Neuronal stem cell (in vitro differentiated cells): ENCODE data around the gene PIGP. TPM values are rescaled to one million over a fixed set of nuclear protein-coding genes. Genes with fewer than 3 reads are reported as not detected.

Source experiments
- DNase-seq: peaks from one replicate; pipeline ENCODE4 v3.0.0-alpha.2; 2013; ENCODE audit warnings: low spot score
- H2AFZ ChIP-seq: one replicate; pipeline ENCODE4 v1.6.1; 2013; ENCODE audit warnings: mild to moderate bottlenecking, low read length, inconsistent platforms
- H2AK5ac ChIP-seq: 2 replicates; pipeline ENCODE4 v1.6.1; 2013; ENCODE audit warnings: low read depth, mild to moderate bottlenecking, inconsistent platforms, low read length, moderate library complexity, mixed read lengths
- H2BK120ac ChIP-seq: 2 replicates; pipeline ENCODE4 v1.6.1; 2013; ENCODE audit warnings: low read depth, mild to moderate bottlenecking, inconsistent platforms, low read length, moderate library complexity, mixed read lengths
- H2BK12ac ChIP-seq: one replicate; pipeline ENCODE4 v1.6.1; 2013; ENCODE audit warnings: low read length, inconsistent platforms
- H2BK15ac ChIP-seq: 2 replicates; pipeline ENCODE4 v1.6.1; 2013; ENCODE audit warnings: mild to moderate bottlenecking, low read length, inconsistent platforms, mixed read lengths
- H2BK5ac ChIP-seq: one replicate; pipeline ENCODE4 v1.6.1; 2013; ENCODE audit warnings: inconsistent platforms, mild to moderate bottlenecking, low read length, moderate library complexity
- H3K14ac ChIP-seq: one replicate; pipeline ENCODE4 v1.6.1; 2013; ENCODE audit warnings: low read length, inconsistent platforms
- H3K18ac ChIP-seq: 2 replicates; pipeline ENCODE4 v1.6.1; 2013; ENCODE audit warnings: low read length, inconsistent platforms
- H3K23ac ChIP-seq: 2 replicates; pipeline ENCODE4 v1.6.1; 2013; ENCODE audit warnings: low read depth, mild to moderate bottlenecking, mixed read lengths, low read length, inconsistent platforms; ENCODE audit not compliant: poor library complexity
- H3K27ac ChIP-seq: replicated peaks from 3 replicates; pipeline ENCODE4 v1.5.1; 2013; ENCODE audit warnings: low read length, inconsistent platforms
- H3K27me3 ChIP-seq, 3 experiments: 2 replicates each; pipeline ENCODE4 v1.6.1; 2013; ENCODE audit warnings: low read length in 3 of 3, mild to moderate bottlenecking in 2 of 3, inconsistent platforms in 1 of 3, low read depth in 1 of 3, mixed read lengths in 1 of 3, moderate library complexity in 1 of 3; ENCODE audit not compliant: control insufficient read depth in 3 of 3, insufficient read depth in 3 of 3
- H3K36me3 ChIP-seq, 2 donors: replicated peaks in 1 of 2; 2 replicates each; pipeline ENCODE4 v1.6.1; 2013; ENCODE audit warnings: low read length in 2 of 2; ENCODE audit not compliant: control insufficient read depth in 2 of 2, insufficient read depth in 2 of 2
- H3K4ac ChIP-seq: 2 replicates; pipeline ENCODE4 v1.6.1; 2013; ENCODE audit warnings: inconsistent platforms, mild to moderate bottlenecking, low read length, moderate library complexity
- H3K4me1 ChIP-seq, 2 donors: 1 replicate in 1 of 2; 2 replicates in 1 of 2; pipeline ENCODE4 v1.6.1; 2013; ENCODE audit warnings: low read length in 2 of 2, low read depth in 1 of 2; ENCODE audit not compliant: control insufficient read depth in 2 of 2, insufficient read depth in 1 of 2
- H3K4me2 ChIP-seq: one replicate; pipeline ENCODE4 v1.6.1; 2013; ENCODE audit warnings: mild to moderate bottlenecking, low read length, inconsistent platforms; ENCODE audit not compliant: insufficient read depth, poor library complexity, severe bottlenecking
- H3K4me3 ChIP-seq, 2 donors: 2 replicates each; pipeline ENCODE4 v1.5.1; 2013; ENCODE audit warnings: low read length in 2 of 2, mild to moderate bottlenecking in 2 of 2, inconsistent platforms in 1 of 2, moderate library complexity in 1 of 2
- H3K79me1 ChIP-seq: one replicate; pipeline ENCODE4 v1.6.1; 2013; ENCODE audit warnings: low read depth, mild to moderate bottlenecking, inconsistent platforms, low read length, moderate library complexity
- H3K9ac ChIP-seq: one replicate; pipeline ENCODE4 v1.6.1; 2013; ENCODE audit warnings: mild to moderate bottlenecking, low read depth, low read length, inconsistent platforms; ENCODE audit not compliant: poor library complexity
- H3K9me3 ChIP-seq, 2 donors: replicated peaks in 1 of 2; 2 replicates each; pipeline versions ENCODE3 to v1.6.1; 2013; ENCODE audit warnings: low read length in 2 of 2, mild to moderate bottlenecking in 2 of 2, inconsistent platforms in 1 of 2, low read depth in 1 of 2, mixed read lengths in 1 of 2, moderate library complexity in 1 of 2; ENCODE audit not compliant: control insufficient read depth in 2 of 2, insufficient read depth in 1 of 2
- H4K8ac ChIP-seq: one replicate; pipeline ENCODE4 v1.6.1; 2013; ENCODE audit warnings: low read depth, mild to moderate bottlenecking, inconsistent platforms, low read length, moderate library complexity
- H4K91ac ChIP-seq: one replicate; pipeline ENCODE4 v1.6.1; 2013; ENCODE audit warnings: low read length, low read depth, mild to moderate bottlenecking, inconsistent platforms; ENCODE audit not compliant: poor library complexity
- WGBS, 2 donors: extraction: QIAGEN DNeasy Blood & Tissue Kit; methylation state at CpG; one replicate each; pipeline ENCODE4 v1.1.7; 2013; ENCODE audit warnings: missing lambda C conversion rate in 2 of 2, mixed read lengths in 1 of 2; ENCODE audit not compliant: insufficient read length in 2 of 2, insufficient replicate concordance in 1 of 2; ENCODE audit errors: extremely low coverage in 2 of 2; 5-methylcytosine and 5-hydroxymethylcytosine counted together
- polyA plus RNA-seq, 2 experiments: library from polyadenylated mRNA; stranded (reverse); fragments of 200-250 nt; gene quantifications; one replicate each; pipeline ENCODE4 v1.2.3, GENCODE V29; 2013

PIGP gene
- 32.1 TPM for polyA plus RNA-seq (2013, experiment 1 of 2)
- 31.9 TPM for polyA plus RNA-seq (2013, experiment 2 of 2)

DNA sequence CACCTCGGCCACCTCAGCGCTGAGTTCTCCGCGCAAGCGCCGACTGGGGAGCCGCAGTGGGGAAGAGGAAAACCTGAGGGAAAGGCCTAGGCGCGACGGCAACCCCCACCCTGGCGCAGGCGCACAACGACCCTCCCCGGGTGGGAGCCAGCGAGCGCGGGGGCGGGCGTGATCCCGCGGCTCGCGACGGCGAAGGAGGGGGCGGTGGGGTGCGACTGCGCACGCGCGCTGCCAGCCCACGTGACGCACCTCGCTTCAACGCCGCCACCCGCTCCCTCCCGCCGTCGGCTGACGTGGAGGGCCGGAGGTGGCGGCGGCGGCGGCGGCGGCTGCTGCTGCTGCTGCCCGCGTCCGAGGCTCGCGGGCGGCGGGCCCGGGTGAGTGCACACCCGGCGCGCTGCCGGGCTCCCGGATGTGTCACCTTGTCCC is at the start of gene PIGP, which contains the start of gene TTC3:
Gene PIGP (minus strand): TSS at position 84 of the 429 bp plus-strand sequence. CDS start 556 bp downstream, outside the sequence.
Gene TTC3 (plus strand): TSS at position 267 of the 429 bp plus-strand sequence. CDS start 14,004 bp downstream, outside the sequence.
- H3K4me2 ChIP-seq: peak within 1 kb of the TSS; percentile 67

DNA sequence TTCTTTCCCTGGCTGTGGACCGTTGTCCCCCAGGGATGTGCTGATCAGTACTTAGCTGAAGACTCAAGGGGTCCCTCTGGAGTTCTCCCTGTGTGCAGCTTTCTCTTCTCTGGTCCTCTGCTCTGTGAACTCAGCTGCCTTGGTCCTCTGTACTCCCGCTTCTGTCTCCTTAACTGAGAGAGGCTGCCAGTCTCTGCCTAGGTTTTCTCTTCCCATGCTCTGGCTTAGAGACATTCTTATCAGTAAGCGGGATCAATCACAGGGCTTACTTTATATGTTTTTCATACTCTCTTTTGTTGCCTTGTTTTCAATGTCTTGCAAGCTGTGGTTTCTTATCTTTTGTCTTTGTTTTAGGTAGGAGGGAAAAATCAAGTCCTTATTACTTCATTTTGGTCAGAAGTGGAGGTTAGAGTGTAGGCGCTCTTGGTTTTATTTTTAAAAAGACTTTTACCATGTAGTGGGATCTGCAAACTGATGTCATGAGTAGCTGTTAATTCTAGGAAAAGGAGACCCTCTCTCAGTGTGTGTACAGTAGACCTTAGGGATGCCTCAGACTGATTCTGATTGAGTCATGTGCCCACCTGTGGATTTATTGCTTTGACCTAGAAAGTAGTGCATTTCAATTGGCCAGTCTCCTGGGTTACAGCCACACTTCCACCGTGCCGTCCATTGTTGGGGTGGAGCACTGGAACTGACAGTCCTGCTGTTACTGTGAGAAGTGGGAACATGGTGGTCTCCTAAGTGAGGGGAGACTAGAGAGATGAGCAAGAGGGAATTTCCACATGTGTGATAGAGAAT is 46.7 kb upstream of the PIGP start:
- H4K91ac ChIP-seq: no peak overlapping the region
- no peak overlapping the region for H3K9ac ChIP-seq
- no peaks in the 10 kb centered on the region for H3K27me3 ChIP-seq
- H4K8ac ChIP-seq: no peak overlapping the region
- no peak overlapping the region for H3K23ac ChIP-seq
- H3K36me3 ChIP-seq: peaks cover 2 to 91% of the 10 kb centered on the region in 2 donors
- H2BK15ac ChIP-seq: no peak overlapping the region
- H3K4me3 ChIP-seq: no peak overlapping the region
- H2AFZ ChIP-seq: no peak overlapping the region
- no peak overlapping the region for H3K4me2 ChIP-seq
- H3K79me1 ChIP-seq: no peaks in the 10 kb centered on the region
- no peak for DNase-seq
- no peak overlapping the region for H3K14ac ChIP-seq
- no CpG with 5 or more reads among the region's 6 CpGs for WGBS, 2 donors
- peaks cover 0 to 4% of the 10 kb centered on the region in 2 donors for H3K9me3 ChIP-seq
- H2BK5ac ChIP-seq: no peak overlapping the region
- no peak overlapping the region for H2AK5ac ChIP-seq
- H2BK120ac ChIP-seq: no peak overlapping the region
- H2BK12ac ChIP-seq: no peak overlapping the region
- no peak overlapping the region for H3K27ac ChIP-seq
- H3K18ac ChIP-seq: no peak overlapping the region
- H3K4ac ChIP-seq: no peak overlapping the region
- no peaks in the 10 kb centered on the region for H3K4me1 ChIP-seq

More for the DNA sequence above, at the start of gene PIGP, which contains the start of gene TTC3:
- Histone ChIP-seq H4K8ac (no peak within 1 kb of the TSS), H2BK5ac (peak within 1 kb of the TSS; percentile 89), H3K4ac (peak within 1 kb of the TSS; percentile 94), H4K91ac (peak within 1 kb of the TSS; percentile 34), H3K4me1 (peaks cover 4 to 10% of the 10 kb centered on the region in 2 donors), H2BK120ac (peak within 1 kb of the TSS; percentile 90), H3K14ac (peak within 1 kb of the TSS; percentile 60), H2AFZ (peak within 1 kb of the TSS; percentile 91), H2AK5ac (peak within 1 kb of the TSS; percentile 68), H3K9ac (peak within 1 kb of the TSS; percentile 99), H3K4me3 (peak within 1 kb of the TSS; percentile 88 to 92), H3K23ac (peak within 1 kb of the TSS; percentile 92), H2BK12ac (peak within 1 kb of the TSS; percentile 97), H3K27me3 (no peaks in the 10 kb centered on the region), H3K9me3 (peaks cover 0 to 25% of the 10 kb centered on the region in 2 donors), H3K36me3 (peaks cover 3 to 22% of the 10 kb centered on the region in 2 donors), H3K79me1 (peaks cover 9% of the 10 kb centered on the region), H3K18ac (peak within 1 kb of the TSS; percentile 99), H2BK15ac (no peak within 1 kb of the TSS), H3K27ac (peak within 1 kb of the TSS; percentile 92)
- WGBS, 2 donors: no CpG with 5 or more reads among the region's 61 CpGs
- peak; percentile 97 for DNase-seq

DNA sequence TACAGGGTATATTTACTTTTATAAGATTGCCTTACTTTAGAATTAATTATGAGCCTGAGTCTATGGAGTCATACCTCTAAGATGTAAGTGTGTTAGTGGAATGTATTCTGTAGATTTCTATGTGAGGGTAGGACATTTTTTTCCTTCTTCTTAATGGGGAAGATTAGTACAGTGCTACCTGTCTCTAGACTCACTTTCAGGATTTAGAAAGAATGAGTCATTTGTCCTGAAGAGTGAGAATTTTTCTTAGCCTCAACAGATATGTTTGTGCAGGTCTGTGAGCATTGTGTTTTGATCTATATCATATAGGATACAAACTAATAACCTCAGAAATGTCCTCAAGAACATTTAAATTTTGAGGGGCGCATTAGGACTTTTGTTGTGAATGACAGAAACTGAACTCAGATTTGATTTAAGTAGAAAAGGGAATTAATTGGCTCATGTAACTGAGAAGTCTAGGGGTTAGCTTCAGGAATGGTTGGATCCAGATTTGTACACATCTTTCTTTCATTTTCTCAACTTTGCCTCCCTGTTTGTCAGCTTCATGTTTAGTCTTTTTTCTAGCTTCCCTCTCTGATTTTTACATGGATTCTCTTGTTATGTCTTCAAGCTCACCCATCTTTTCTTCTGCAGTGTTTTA is 45.4 kb upstream of the PIGP start:
- Histone ChIP-seq H2AK5ac (no peak overlapping the region), H3K36me3 (peaks cover 2 to 79% of the 10 kb centered on the region in 2 donors), H3K79me1 (no peaks in the 10 kb centered on the region), H3K9ac (no peak overlapping the region), H3K27me3 (no peaks in the 10 kb centered on the region), H3K4me1 (no peaks in the 10 kb centered on the region), H2BK120ac (no peak overlapping the region), H2BK5ac (no peak overlapping the region), H3K14ac (no peak overlapping the region), H3K4ac (no peak overlapping the region), H2BK15ac (no peak overlapping the region), H3K9me3 (peaks cover 0 to 4% of the 10 kb centered on the region in 2 donors), H4K8ac (no peak overlapping the region), H3K27ac (no peak overlapping the region), H3K4me3 (no peak overlapping the region), H3K18ac (no peak overlapping the region), H2AFZ (no peak overlapping the region), H3K4me2 (no peak overlapping the region), H3K23ac (no peak overlapping the region), H2BK12ac (no peak overlapping the region), H4K91ac (no peak overlapping the region)
- DNase-seq: no peak
- no CpG with 5 or more reads among the region's 1 CpG for WGBS, 2 donors

DNA sequence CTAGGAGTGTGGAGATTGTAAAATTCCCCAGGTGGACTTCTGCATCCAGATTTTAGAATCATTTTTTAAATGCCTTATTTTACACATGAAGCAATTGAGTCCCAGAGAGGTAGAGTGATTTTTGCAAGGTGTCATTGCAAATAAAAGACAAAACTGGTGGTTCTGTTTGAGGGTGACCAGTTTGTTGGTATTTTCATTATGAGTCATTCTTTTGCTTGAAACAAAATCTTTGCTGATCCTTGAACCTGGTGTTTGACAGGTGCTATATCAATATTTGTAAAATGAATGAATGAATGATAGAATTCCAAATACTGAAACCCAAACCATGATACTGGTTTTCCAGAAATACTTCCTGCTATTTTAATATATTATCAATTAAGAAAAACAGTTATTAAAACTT is 44.3 kb upstream of the PIGP start:
- DNase-seq: no peak
- H3K4me1 ChIP-seq: no peaks in the 10 kb centered on the region
- no peak overlapping the region for H3K23ac ChIP-seq
- H2BK120ac ChIP-seq: no peak overlapping the region
- H3K9ac ChIP-seq: no peak overlapping the region
- H2BK15ac ChIP-seq: no peak overlapping the region
- no peak overlapping the region for H3K27ac ChIP-seq
- H3K4me3 ChIP-seq: no peak overlapping the region
- H2BK12ac ChIP-seq: no peak overlapping the region
- H3K4ac ChIP-seq: no peak overlapping the region
- H3K36me3 ChIP-seq: peaks cover 0 to 68% of the 10 kb centered on the region in 2 donors
- H3K9me3 ChIP-seq: peaks cover 0 to 4% of the 10 kb centered on the region in 2 donors
- H3K18ac ChIP-seq: no peak overlapping the region
- H3K27me3 ChIP-seq: no peaks in the 10 kb centered on the region
- H2AK5ac ChIP-seq: no peak overlapping the region
- H4K8ac ChIP-seq: no peak overlapping the region
- no peaks in the 10 kb centered on the region for H3K79me1 ChIP-seq
- no peak overlapping the region for H4K91ac ChIP-seq
- no peak overlapping the region for H2BK5ac ChIP-seq
- H3K4me2 ChIP-seq: no peak overlapping the region
- no peak overlapping the region for H3K14ac ChIP-seq
- no peak overlapping the region for H2AFZ ChIP-seq
